Choroid plexus epithelial cell (primary cell): ENCODE measurements around the gene GRK4.
"Not testable (repeated sequence)": the region's sequence is repeated elsewhere in the genome, so short reads cannot be mapped to it uniquely, and the experiment has no call there.

Source experiments
- DNase-seq: peaks from one replicate; pipeline ENCODE4 v3.0.0-alpha.2; 2010; ENCODE audit warnings: low read depth
- H3K4me3 ChIP-seq: 2 replicates; pipeline ENCODE4 v1.5.1; 2011; ENCODE audit warnings: low read depth, mild to moderate bottlenecking, control low read depth, low read length, moderate library complexity
- CTCF ChIP-seq: conservative IDR thresholded peaks from 2 replicates; pipeline ENCODE4 v1.5.1; 2011; ENCODE audit warnings: low read depth, mild to moderate bottlenecking, control low read depth, inconsistent platforms, low read length, moderate library complexity

GRK4 gene

GRCh38 chr4:2944586-2945526 is 18.5 kb upstream of the GRK4 start:
- H3K4me3 ChIP-seq: no peak overlapping the region
- TF ChIP-seq CTCF: no peak
- DNase-seq: no peak

- DNase-seq, H3K4me3 ChIP-seq: not testable (repeated sequence)
Measured at GRCh38 chr4:2945619-2946604, 17.5 kb upstream of the GRK4 start.

GRCh38 chr4:2946812-2947600 is 16.4 kb upstream of the GRK4 start:
- H3K4me3 ChIP-seq: no peak overlapping the region
- TF ChIP-seq CTCF: no peak
- no peak for DNase-seq

GRCh38 chr4:2947926-2948325 is 15.4 kb upstream of the GRK4 start:
- H3K4me3 ChIP-seq: no peak overlapping the region
- TF ChIP-seq CTCF: no peak
- DNase-seq: no peak

- no peak for DNase-seq
- peak; percentile 56 for TF ChIP-seq CTCF
Measured at GRCh38 chr4:2948895-2949781, 14.2 kb upstream of the GRK4 start.

GRCh38 chr4:2949782-2950125 is 13.6 kb upstream of the GRK4 start:
- DNase-seq: no peak
- no peak for TF ChIP-seq CTCF
- no peak overlapping the region for H3K4me3 ChIP-seq

More at GRCh38 chr4:2948895-2949781, 14.2 kb upstream of the GRK4 start:
- no peak overlapping the region for H3K4me3 ChIP-seq
